MM.1S (cell line): ENCODE data around the gene SEMA3E.

Experiments
- DNase-seq: peaks from one replicate; pipeline ENCODE4 v3.0.0-alpha.2; 2015
- H2AFZ ChIP-seq: fragments of 300-600 bp; sonication (generic); 2 replicates; pipeline ENCODE4 v1.6.0; 2016; ENCODE audit warnings: antibody characterized with exemption, low read length
- H3F3A ChIP-seq: fragments of 300-600 bp; sonication (generic); 2 replicates; pipeline ENCODE4 v1.6.1; 2016; ENCODE audit warnings: mild to moderate bottlenecking, antibody characterized with exemption, low read length, moderate library complexity, mixed read lengths; ENCODE audit not compliant: insufficient read depth
- H3K27ac ChIP-seq: fragments of 300-600 bp; sonication (generic); 2 replicates; pipeline ENCODE4 v1.5.1; 2016; ENCODE audit warnings: mild to moderate bottlenecking, low read length
- H3K27me3 ChIP-seq: fragments of 300-600 bp; sonication (generic); replicated peaks from 2 replicates; pipeline ENCODE4 v1.6.0; 2016; ENCODE audit warnings: low read length; ENCODE audit not compliant: insufficient read depth
- H3K36me3 ChIP-seq: fragments of 300-600 bp; sonication (generic); replicated peaks from 2 replicates; pipeline ENCODE4 v1.6.1; 2016; ENCODE audit warnings: mild to moderate bottlenecking, low read length, mixed read lengths; ENCODE audit not compliant: insufficient read depth
- H3K4me1 ChIP-seq: fragments of 300-600 bp; sonication (generic); 2 replicates; pipeline ENCODE4 v1.6.1; 2016; ENCODE audit warnings: low read length, mixed read lengths
- H3K4me2 ChIP-seq: fragments of 300-600 bp; sonication (generic); 2 replicates; pipeline ENCODE4 v1.6.0; 2016; ENCODE audit warnings: low read depth, low read length
- H3K4me3 ChIP-seq: fragments of 300-600 bp; sonication (generic); 2 replicates; pipeline ENCODE4 v1.5.1; 2016; ENCODE audit warnings: low read length, mixed read lengths
- H3K79me2 ChIP-seq: fragments of 300-600 bp; sonication (generic); 2 replicates; pipeline ENCODE4 v1.6.1; 2016; ENCODE audit warnings: mixed run types, low read length, mixed read lengths
- H3K9ac ChIP-seq: fragments of 300-600 bp; sonication (generic); 2 replicates; pipeline ENCODE4 v1.6.1; 2016; ENCODE audit warnings: low read length, mixed read lengths
- H3K9me2 ChIP-seq: fragments of 300-600 bp; sonication (generic); replicated peaks from 2 replicates; pipeline ENCODE4 v1.6.1; 2016; ENCODE audit warnings: mild to moderate bottlenecking, low read length, mixed read lengths; ENCODE audit not compliant: insufficient read depth
- H3K9me3 ChIP-seq: fragments of 300-600 bp; sonication (generic); replicated peaks from 2 replicates; pipeline ENCODE4 v1.6.1; 2016; ENCODE audit warnings: mild to moderate bottlenecking, low read length, mixed read lengths; ENCODE audit not compliant: insufficient read depth
- H4K20me1 ChIP-seq: fragments of 300-600 bp; sonication (generic); 2 replicates; pipeline ENCODE4 v1.6.1; 2016; ENCODE audit warnings: mild to moderate bottlenecking, low read length, moderate library complexity, mixed read lengths; ENCODE audit not compliant: insufficient read depth
- EZH2 ChIP-seq: fragments of 300-600 bp; sonication (generic); optimal IDR thresholded peaks from 2 replicates; pipeline ENCODE3; 2017; ENCODE audit warnings: low read depth, mild to moderate bottlenecking, antibody characterized with exemption, low read length, mixed read lengths
- EZH2phosphoT487 ChIP-seq: fragments of 300-600 bp; sonication (generic); IDR thresholded peaks from 2 replicates; pipeline ENCODE4 v1.6.1; 2018; ENCODE audit warnings: antibody characterized with exemption, low read length
- TF ChIP-seq, protein P1 (sequence below): fragments of 300-600 bp; sonication (generic); IDR thresholded peaks from 2 replicates; pipeline ENCODE4 v1.5.1; 2016; ENCODE audit warnings: antibody characterized with exemption, low read length, mixed read lengths

The SEMA3E gene

DNA sequence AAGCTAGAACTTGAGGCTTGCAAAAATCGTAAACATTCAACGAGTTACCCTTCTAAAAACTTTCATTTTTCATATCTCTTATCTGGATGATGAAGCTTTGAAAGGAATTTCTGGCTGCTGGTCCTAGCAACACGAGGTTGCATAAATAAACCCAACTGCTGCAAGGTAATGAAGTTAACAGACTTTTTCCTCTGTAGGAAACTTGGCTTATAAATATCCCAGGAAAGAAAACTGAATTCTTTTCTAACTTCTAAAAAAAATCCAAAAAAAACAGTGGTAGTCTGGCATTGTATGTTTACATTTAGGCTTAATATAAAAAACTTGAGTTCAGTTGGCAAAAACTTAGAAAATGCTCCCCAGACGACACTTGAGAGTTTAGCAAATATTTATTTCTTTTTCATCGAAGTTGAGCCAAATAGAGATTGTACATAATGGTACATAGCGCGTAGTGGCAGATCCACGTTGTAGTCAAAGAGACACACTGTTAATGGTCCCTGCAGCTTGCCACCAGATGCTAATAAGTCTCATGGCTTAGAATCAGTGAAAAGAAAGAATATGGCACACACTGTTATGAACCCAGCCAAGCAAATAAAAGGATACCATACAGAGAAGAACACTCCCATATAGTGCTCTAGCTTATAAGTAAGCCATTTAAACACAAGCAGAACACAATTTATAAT lies 285.9 kb downstream of the SEMA3E start:
- no peaks in the 10 kb centered on the region for H4K20me1 ChIP-seq
- TF ChIP-seq, protein P1, sequence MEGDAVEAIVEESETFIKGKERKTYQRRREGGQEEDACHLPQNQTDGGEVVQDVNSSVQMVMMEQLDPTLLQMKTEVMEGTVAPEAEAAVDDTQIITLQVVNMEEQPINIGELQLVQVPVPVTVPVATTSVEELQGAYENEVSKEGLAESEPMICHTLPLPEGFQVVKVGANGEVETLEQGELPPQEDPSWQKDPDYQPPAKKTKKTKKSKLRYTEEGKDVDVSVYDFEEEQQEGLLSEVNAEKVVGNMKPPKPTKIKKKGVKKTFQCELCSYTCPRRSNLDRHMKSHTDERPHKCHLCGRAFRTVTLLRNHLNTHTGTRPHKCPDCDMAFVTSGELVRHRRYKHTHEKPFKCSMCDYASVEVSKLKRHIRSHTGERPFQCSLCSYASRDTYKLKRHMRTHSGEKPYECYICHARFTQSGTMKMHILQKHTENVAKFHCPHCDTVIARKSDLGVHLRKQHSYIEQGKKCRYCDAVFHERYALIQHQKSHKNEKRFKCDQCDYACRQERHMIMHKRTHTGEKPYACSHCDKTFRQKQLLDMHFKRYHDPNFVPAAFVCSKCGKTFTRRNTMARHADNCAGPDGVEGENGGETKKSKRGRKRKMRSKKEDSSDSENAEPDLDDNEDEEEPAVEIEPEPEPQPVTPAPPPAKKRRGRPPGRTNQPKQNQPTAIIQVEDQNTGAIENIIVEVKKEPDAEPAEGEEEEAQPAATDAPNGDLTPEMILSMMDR, result no peak
- TF ChIP-seq EZH2phosphoT487, result no peak
- TF ChIP-seq EZH2, result no peak
- H3F3A ChIP-seq, result no peaks in the 10 kb centered on the region
- H3K79me2 ChIP-seq, result no peaks in the 10 kb centered on the region
- no peaks in the 10 kb centered on the region for H3K36me3 ChIP-seq
- peak overlapping the region; percentile 15; the same call in 1 of the 2 replicates for H3K4me2 ChIP-seq
- H2AFZ ChIP-seq, result no peak overlapping the region
- H3K9me3 ChIP-seq, result no peaks in the 10 kb centered on the region
- no peak for DNase-seq
- H3K9me2 ChIP-seq, result no peaks in the 10 kb centered on the region
- H3K9ac ChIP-seq, result no peak overlapping the region
- H3K4me3 ChIP-seq, result no peak overlapping the region
- no peaks in the 10 kb centered on the region for H3K27me3 ChIP-seq
- no peaks in the 10 kb centered on the region for H3K4me1 ChIP-seq
- H3K27ac ChIP-seq, result no peak overlapping the region

DNA sequence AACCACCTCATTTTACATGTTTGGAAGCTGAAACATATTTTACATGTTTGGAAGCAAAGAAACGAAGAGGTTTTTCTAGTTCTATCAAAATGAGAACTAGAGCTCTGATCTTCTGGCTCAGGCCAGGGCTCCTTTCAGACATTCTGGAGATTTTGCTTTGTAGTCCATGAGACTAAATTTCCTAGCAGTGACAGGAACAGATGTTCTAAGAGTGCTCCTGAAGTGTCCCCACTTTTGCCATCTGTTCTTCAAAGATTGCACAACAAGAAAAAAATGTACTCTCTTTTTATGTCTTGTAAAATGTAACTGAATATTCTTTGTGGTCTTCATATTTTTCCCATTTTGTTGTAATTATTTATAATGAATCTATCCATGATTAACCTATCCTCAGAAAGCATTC lies 289.8 kb downstream of the SEMA3E start:
- no peak for DNase-seq
- Histone ChIP-seq H3K4me1 (no peaks in the 10 kb centered on the region), H4K20me1 (no peaks in the 10 kb centered on the region), H3K79me2 (no peaks in the 10 kb centered on the region), H3K36me3 (no peaks in the 10 kb centered on the region), H3F3A (no peaks in the 10 kb centered on the region), H2AFZ (no peak overlapping the region), H3K9me3 (no peaks in the 10 kb centered on the region), H3K4me2 (no peak overlapping the region), H3K27me3 (no peaks in the 10 kb centered on the region), H3K9ac (no peak overlapping the region), H3K9me2 (no peaks in the 10 kb centered on the region), H3K4me3 (no peak overlapping the region), H3K27ac (no peak overlapping the region)
- TF ChIP-seq EZH2, result no peak

DNA sequence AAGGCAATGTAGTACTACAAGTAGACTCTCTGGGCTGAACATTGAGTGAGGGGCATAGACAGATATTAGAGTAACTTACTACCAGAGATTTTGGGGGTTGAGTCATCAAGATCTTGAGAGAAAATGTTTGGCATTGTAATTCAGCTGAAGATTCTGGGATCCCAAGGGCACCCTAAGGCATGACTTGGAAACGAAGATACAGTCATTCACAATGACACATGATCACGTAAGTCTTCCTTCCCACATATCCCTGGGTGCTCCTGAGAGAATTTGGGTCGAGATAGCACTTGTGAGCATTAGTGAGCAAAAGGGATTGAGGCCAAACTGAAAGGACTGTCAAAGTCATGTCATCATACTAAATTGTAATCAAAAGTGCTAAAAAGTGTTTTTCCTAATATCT lies 293.8 kb downstream of the SEMA3E start:
- no peaks in the 10 kb centered on the region for H3K36me3 ChIP-seq
- no peak overlapping the region for H3K4me2 ChIP-seq
- no peak for DNase-seq
- H3K9ac ChIP-seq, result no peak overlapping the region
- no peak for TF ChIP-seq EZH2
- no peak for TF ChIP-seq EZH2phosphoT487
- TF ChIP-seq, protein P1, result no peak
- no peaks in the 10 kb centered on the region for H3K9me3 ChIP-seq
- H3K4me1 ChIP-seq, result no peaks in the 10 kb centered on the region
- no peaks in the 10 kb centered on the region for H3K9me2 ChIP-seq
- H3K79me2 ChIP-seq, result no peaks in the 10 kb centered on the region
- no peaks in the 10 kb centered on the region for H3F3A ChIP-seq
- no peaks in the 10 kb centered on the region for H3K27me3 ChIP-seq
- H3K27ac ChIP-seq, result no peak overlapping the region
- H2AFZ ChIP-seq, result no peak overlapping the region
- H4K20me1 ChIP-seq, result no peaks in the 10 kb centered on the region
- no peak overlapping the region for H3K4me3 ChIP-seq

DNA sequence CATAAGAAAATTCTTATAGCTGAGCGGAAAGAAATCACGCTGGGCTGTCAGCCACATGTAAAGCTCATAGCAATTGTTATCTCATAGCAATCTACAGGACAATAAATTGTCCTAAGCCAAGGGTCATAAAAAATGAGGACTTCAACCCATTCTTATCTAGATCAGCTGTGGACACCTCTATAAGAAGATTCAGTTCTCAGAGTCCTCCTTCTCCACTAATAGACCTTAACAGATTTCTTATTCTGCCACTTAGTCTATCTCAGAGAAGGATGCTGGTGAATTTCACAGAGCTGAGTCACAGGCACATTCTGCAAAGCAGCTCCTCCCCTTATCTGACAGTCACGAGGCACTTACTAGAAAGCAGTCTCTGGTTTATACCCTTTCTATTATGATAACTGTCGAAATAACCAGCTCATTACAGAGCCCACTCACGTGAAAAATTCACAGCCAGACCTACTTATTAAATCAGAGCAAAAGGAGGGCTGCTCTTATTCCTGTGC lies 300.9 kb downstream of the SEMA3E start:
- H3K36me3 ChIP-seq, result no peaks in the 10 kb centered on the region
- no peaks in the 10 kb centered on the region for H3K9me3 ChIP-seq
- no peaks in the 10 kb centered on the region for H3K9me2 ChIP-seq
- no peak overlapping the region for H3K27ac ChIP-seq
- no peaks in the 10 kb centered on the region for H3F3A ChIP-seq
- H3K4me1 ChIP-seq, result no peaks in the 10 kb centered on the region
- no peak overlapping the region for H3K4me3 ChIP-seq
- no peaks in the 10 kb centered on the region for H3K27me3 ChIP-seq
- H3K4me2 ChIP-seq, result no peak overlapping the region
- no peak overlapping the region for H3K9ac ChIP-seq
- no peak for DNase-seq
- H4K20me1 ChIP-seq, result no peaks in the 10 kb centered on the region
- TF ChIP-seq EZH2phosphoT487 (no peak), EZH2 (no peak)
- TF ChIP-seq, protein P1, result no peak
- no peak overlapping the region for H2AFZ ChIP-seq
- H3K79me2 ChIP-seq, result no peaks in the 10 kb centered on the region
